ENCODE data around the gene SSX5.
"Not testable (repeated sequence)": the region's sequence is repeated elsewhere in the genome, so short reads cannot be mapped to it uniquely, and the experiment has no call there.

The SSX5 gene

DNA sequence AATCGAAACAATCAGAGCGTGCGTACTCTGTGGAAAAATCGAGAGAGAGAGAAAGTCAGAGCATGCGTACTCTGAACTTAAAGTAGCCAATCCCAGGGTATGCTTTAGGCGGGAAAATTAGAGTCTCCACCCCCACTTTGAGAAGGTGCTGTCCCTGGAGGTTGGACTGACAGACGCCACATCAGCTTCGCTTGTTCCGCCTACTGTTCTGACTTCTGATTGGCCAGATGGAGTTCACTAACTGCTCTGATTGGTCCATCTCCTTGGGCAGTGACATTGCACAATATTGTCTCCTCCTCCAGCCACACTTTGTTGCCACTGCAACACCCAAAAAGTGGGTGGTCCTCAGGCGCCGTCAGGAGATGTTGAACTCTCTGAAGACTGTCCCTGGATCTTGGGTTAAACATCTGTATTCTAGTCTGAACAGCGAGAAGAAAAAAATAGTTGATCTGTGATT, at the start of gene SSX5:
Gene SSX5 (minus strand): TSS at position 51 of the 457 bp plus-strand sequence. CDS start 1,437 bp downstream, outside the sequence.
- no peak within 1 kb of the TSS for H3K4me3 ChIP-seq (ENCODE audit: low read length)
- H3K36me3 ChIP-seq (ENCODE audit: control insufficient read depth, insufficient read depth, low read length), result no peaks in the 10 kb centered on the region
- H3K27me3 ChIP-seq (ENCODE audit: control insufficient read depth, insufficient read depth, low read length), result no peaks in the 10 kb centered on the region
- H3K9ac ChIP-seq (ENCODE audit: low read length), result no peak within 1 kb of the TSS
- H3K27ac ChIP-seq (ENCODE audit: low read depth, low read length), result no peak within 1 kb of the TSS
- H3K4me1 ChIP-seq (ENCODE audit: control insufficient read depth, insufficient read depth, low read length), result no peaks in the 10 kb centered on the region

DNA sequence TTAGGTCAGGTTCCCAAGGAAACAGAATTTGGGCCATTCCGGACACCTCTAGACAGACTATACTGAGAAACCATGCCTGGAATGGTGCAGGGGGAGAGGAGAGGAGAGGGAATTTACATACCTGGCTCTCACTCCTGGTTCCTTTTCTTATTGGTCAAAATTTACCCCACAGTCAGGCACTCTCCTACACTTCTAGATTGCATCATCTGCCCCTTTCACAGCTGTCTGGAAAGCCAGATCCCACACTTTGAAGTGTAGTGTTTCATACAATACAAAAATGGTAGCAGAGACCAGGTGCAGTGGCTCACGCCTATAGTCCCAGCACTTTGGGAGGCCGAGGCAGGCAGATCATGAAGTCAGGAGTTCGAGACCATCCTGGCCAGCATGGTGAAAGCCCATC, 27.6 kb upstream of the SSX5 start:
- H3K4me1 ChIP-seq (ENCODE audit: control insufficient read depth, insufficient read depth, low read length); H3K27me3 ChIP-seq (ENCODE audit: control insufficient read depth, insufficient read depth, low read length); H3K36me3 ChIP-seq (ENCODE audit: control insufficient read depth, insufficient read depth, low read length); H3K4me3 ChIP-seq (ENCODE audit: low read length); H3K9ac ChIP-seq (ENCODE audit: low read length); H3K27ac ChIP-seq (ENCODE audit: low read depth, low read length): not testable (repeated sequence)

GRCh38 chrX:48214341-48214740, 17.7 kb upstream of the SSX5 start:
- H3K4me3 ChIP-seq (ENCODE audit: low read length); H3K27me3 ChIP-seq (ENCODE audit: control insufficient read depth, insufficient read depth, low read length); H3K27ac ChIP-seq (ENCODE audit: low read depth, low read length); H3K9ac ChIP-seq (ENCODE audit: low read length); H3K36me3 ChIP-seq (ENCODE audit: control insufficient read depth, insufficient read depth, low read length); H3K4me1 ChIP-seq (ENCODE audit: control insufficient read depth, insufficient read depth, low read length): not testable (repeated sequence)

DNA sequence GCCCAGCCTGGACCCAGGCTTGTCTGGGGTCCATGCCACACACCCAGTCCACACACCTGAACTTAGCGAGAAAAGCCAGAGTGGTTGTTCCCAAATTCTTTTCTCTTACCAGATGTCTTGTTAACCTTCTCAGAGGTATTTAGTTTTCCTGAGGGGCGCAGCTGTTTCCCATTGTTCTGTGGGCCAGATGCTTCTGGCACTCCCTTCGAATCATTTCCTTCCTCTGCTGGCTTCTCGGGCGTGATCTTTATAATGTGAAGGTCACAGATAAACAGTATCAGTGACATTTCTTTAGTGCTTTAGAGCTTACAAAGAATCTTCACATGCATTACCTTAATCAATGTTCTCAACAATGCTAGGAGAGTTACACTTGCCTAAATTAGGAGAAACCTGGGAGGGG, 6.6 kb downstream of the SSX5 start:
- not testable (repeated sequence) for H3K36me3 ChIP-seq (ENCODE audit: control insufficient read depth, insufficient read depth, low read length); H3K4me3 ChIP-seq (ENCODE audit: low read length); H3K4me1 ChIP-seq (ENCODE audit: control insufficient read depth, insufficient read depth, low read length); H3K27ac ChIP-seq (ENCODE audit: low read depth, low read length); H3K9ac ChIP-seq (ENCODE audit: low read length); H3K27me3 ChIP-seq (ENCODE audit: control insufficient read depth, insufficient read depth, low read length)

GRCh38 chrX:48181882-48182281, 14.7 kb downstream of the SSX5 start:
- H3K27ac ChIP-seq (ENCODE audit: low read depth, low read length); H3K27me3 ChIP-seq (ENCODE audit: control insufficient read depth, insufficient read depth, low read length); H3K4me1 ChIP-seq (ENCODE audit: control insufficient read depth, insufficient read depth, low read length); H3K9ac ChIP-seq (ENCODE audit: low read length); H3K36me3 ChIP-seq (ENCODE audit: control insufficient read depth, insufficient read depth, low read length); H3K4me3 ChIP-seq (ENCODE audit: low read length): not testable (repeated sequence)

- H3K27ac ChIP-seq (ENCODE audit: low read depth, low read length), result no peak overlapping the region
- H3K4me3 ChIP-seq (ENCODE audit: low read length), result no peak overlapping the region
- H3K27me3 ChIP-seq (ENCODE audit: control insufficient read depth, insufficient read depth, low read length), result no peaks in the 10 kb centered on the region
- no peaks in the 10 kb centered on the region for H3K36me3 ChIP-seq (ENCODE audit: control insufficient read depth, insufficient read depth, low read length)
- H3K4me1 ChIP-seq (ENCODE audit: control insufficient read depth, insufficient read depth, low read length), result no peaks in the 10 kb centered on the region
- no peak overlapping the region for H3K9ac ChIP-seq (ENCODE audit: low read length)
Measured at GRCh38 chrX:48180811-48181210, 15.8 kb downstream of the SSX5 start.

GRCh38 chrX:48179691-48180090, 16.9 kb downstream of the SSX5 start:
- no peak overlapping the region for H3K9ac ChIP-seq (ENCODE audit: low read length)
- no peak overlapping the region for H3K27ac ChIP-seq (ENCODE audit: low read depth, low read length)
- no peaks in the 10 kb centered on the region for H3K27me3 ChIP-seq (ENCODE audit: control insufficient read depth, insufficient read depth, low read length)
- no peaks in the 10 kb centered on the region for H3K36me3 ChIP-seq (ENCODE audit: control insufficient read depth, insufficient read depth, low read length)
- no peak overlapping the region for H3K4me3 ChIP-seq (ENCODE audit: low read length)
- H3K4me1 ChIP-seq (ENCODE audit: control insufficient read depth, insufficient read depth, low read length), result no peaks in the 10 kb centered on the region

DNA sequence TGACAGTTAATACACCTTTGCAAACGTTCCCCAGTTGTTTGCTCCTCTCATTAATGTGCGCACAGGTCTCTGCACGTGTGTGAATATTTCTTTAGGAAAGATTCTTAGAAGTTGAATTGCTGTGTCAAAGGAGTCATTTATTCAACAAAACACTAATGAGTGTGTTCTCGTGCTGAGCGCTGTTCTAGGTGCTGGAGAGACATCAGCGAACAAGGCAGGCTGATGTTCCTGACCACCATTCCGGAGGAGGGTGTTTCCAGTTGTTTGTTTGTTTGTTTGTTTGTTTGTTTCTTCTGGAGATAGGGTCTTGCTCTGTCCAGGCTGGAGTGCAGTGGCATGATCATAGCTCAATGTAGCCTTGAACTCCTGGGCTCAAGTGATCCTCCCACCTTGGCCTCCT, 30.3 kb downstream of the SSX5 start:
- not testable (repeated sequence) for H3K36me3 ChIP-seq (ENCODE audit: control insufficient read depth, insufficient read depth, low read length); H3K4me3 ChIP-seq (ENCODE audit: low read length); H3K27me3 ChIP-seq (ENCODE audit: control insufficient read depth, insufficient read depth, low read length); H3K4me1 ChIP-seq (ENCODE audit: control insufficient read depth, insufficient read depth, low read length); H3K27ac ChIP-seq (ENCODE audit: low read depth, low read length); H3K9ac ChIP-seq (ENCODE audit: low read length)

DNA sequence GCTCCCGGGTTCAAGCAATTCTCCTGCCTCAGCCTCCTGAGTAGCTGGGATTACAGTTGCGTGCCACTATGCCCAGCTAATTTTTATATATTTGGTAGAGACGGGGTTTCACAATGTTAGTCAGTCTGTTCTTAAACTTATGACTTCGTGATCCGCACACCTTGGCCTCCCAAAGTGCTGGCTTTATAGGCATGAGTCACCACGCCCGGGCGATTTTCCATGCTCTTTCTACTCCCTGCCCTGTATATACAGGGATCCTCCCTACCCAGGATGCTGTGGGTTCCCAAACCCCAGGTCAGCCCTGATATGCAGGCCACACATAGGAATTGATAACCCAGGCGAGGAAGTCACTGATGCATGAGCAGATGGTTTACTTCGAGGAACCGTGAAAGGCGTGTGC, 31.4 kb downstream of the SSX5 start:
- no peaks in the 10 kb centered on the region for H3K27me3 ChIP-seq (ENCODE audit: control insufficient read depth, insufficient read depth, low read length)
- H3K27ac ChIP-seq (ENCODE audit: low read depth, low read length), result no peak overlapping the region
- H3K4me1 ChIP-seq (ENCODE audit: control insufficient read depth, insufficient read depth, low read length), result no peaks in the 10 kb centered on the region
- no peak overlapping the region for H3K9ac ChIP-seq (ENCODE audit: low read length)
- H3K36me3 ChIP-seq (ENCODE audit: control insufficient read depth, insufficient read depth, low read length), result no peaks in the 10 kb centered on the region
- H3K4me3 ChIP-seq (ENCODE audit: low read length), result no peak overlapping the region

GRCh38 chrX:48156014-48156413, 40.6 kb downstream of the SSX5 start:
- Histone ChIP-seq H3K27me3 (ENCODE audit: control insufficient read depth, insufficient read depth, low read length) (no peaks in the 10 kb centered on the region), H3K27ac (ENCODE audit: low read depth, low read length) (no peak overlapping the region), H3K4me3 (ENCODE audit: low read length) (no peak overlapping the region), H3K9ac (ENCODE audit: low read length) (no peak overlapping the region), H3K4me1 (ENCODE audit: control insufficient read depth, insufficient read depth, low read length) (no peaks in the 10 kb centered on the region), H3K36me3 (ENCODE audit: control insufficient read depth, insufficient read depth, low read length) (no peaks in the 10 kb centered on the region)

DNA sequence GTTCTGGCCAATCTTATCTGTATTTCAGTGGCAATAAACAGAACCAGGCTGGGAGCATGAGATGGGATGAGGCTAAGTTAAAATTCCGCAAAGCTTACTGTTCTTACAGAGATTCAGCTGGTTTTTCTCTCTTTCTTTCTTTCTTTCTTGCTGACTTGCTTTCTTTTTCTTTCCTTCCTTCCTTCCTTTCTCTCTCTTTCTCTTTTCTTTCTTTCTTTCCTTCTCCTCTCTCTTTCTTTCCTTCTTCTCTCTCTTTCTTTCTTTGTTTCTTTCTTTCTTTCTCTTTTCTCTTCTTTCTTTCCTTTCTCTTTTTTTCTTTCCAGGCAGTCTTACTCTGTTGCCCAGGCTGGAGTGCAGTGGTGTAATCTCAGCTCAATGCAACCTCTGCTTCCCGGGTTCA, 41.8 kb downstream of the SSX5 start:
- Histone ChIP-seq H3K27me3 (ENCODE audit: control insufficient read depth, insufficient read depth, low read length) (no peaks in the 10 kb centered on the region), H3K4me1 (ENCODE audit: control insufficient read depth, insufficient read depth, low read length) (no peaks in the 10 kb centered on the region), H3K36me3 (ENCODE audit: control insufficient read depth, insufficient read depth, low read length) (no peaks in the 10 kb centered on the region), H3K4me3 (ENCODE audit: low read length) (no peak overlapping the region), H3K27ac (ENCODE audit: low read depth, low read length) (no peak overlapping the region), H3K9ac (ENCODE audit: low read length) (no peak overlapping the region)

GRCh38 chrX:48153769-48154168, 42.8 kb downstream of the SSX5 start:
- H3K27me3 ChIP-seq (ENCODE audit: control insufficient read depth, insufficient read depth, low read length), result no peaks in the 10 kb centered on the region
- H3K27ac ChIP-seq (ENCODE audit: low read depth, low read length), result no peak overlapping the region
- no peak overlapping the region for H3K9ac ChIP-seq (ENCODE audit: low read length)
- H3K4me3 ChIP-seq (ENCODE audit: low read length), result no peak overlapping the region
- no peaks in the 10 kb centered on the region for H3K4me1 ChIP-seq (ENCODE audit: control insufficient read depth, insufficient read depth, low read length)
- H3K36me3 ChIP-seq (ENCODE audit: control insufficient read depth, insufficient read depth, low read length), result no peaks in the 10 kb centered on the region

DNA sequence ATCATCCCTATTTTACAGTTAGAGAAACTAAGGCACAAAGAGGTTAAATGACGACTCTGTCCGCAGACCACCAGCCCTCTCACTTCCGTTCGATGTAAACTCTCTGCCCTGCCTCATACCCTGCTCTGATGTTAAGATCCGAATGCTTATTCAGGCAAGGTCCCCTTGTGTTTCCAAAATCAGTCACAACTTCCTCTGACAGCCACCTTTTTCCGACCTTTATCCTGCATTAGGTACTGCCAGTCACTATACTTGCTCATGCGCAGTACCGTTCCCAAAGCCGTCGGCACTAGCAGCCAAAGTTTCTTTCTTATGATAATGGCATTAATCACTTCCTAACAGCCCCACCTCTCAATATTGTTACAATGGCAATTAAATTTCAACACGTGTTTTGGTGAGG, 53.9 kb downstream of the SSX5 start:
- not testable (repeated sequence) for H3K4me1 ChIP-seq (ENCODE audit: control insufficient read depth, insufficient read depth, low read length); H3K27ac ChIP-seq (ENCODE audit: low read depth, low read length); H3K9ac ChIP-seq (ENCODE audit: low read length); H3K4me3 ChIP-seq (ENCODE audit: low read length); H3K36me3 ChIP-seq (ENCODE audit: control insufficient read depth, insufficient read depth, low read length); H3K27me3 ChIP-seq (ENCODE audit: control insufficient read depth, insufficient read depth, low read length)

All from rectal smooth muscle tissue (tissue), 1 donor.